Kidney epithelial cell (primary cell): Measurements from ENCODE around the gene RHBDF2. TPM values are rescaled to one million over a fixed set of nuclear protein-coding genes. Genes with fewer than 3 reads are reported as not detected.
"Not testable (repeated sequence)": the region's sequence is repeated elsewhere in the genome, so short reads cannot be mapped to it uniquely, and the experiment has no call there.

Source experiments
- DNase-seq: peaks from one replicate; pipeline ENCODE4 v3.0.0-alpha.2; 2010; ENCODE audit warnings: low read depth
- H3K27me3 ChIP-seq: 2 replicates; pipeline ENCODE4 v1.6.0; 2011; ENCODE audit warnings: low read length; ENCODE audit not compliant: control insufficient read depth, insufficient read depth
- H3K36me3 ChIP-seq: 2 replicates; pipeline ENCODE4 v1.5.1; 2011; ENCODE audit warnings: low read length; ENCODE audit not compliant: control insufficient read depth, insufficient read depth
- H3K4me3 ChIP-seq: 2 replicates; pipeline ENCODE4 v1.5.1; 2011; ENCODE audit warnings: low read depth, mild to moderate bottlenecking, control low read depth, low read length
- total RNA-seq: library from RNA; depleted of rRNA; stranded (reverse); fragments of >200 nt; gene quantifications from 2 replicates; pipeline ENCODE4 v1.2.3, GENCODE V29; 2015
- TF ChIP-seq, protein P1 (sequence below): IDR thresholded peaks from 2 replicates; pipeline ENCODE4 v1.5.1; 2011; ENCODE audit warnings: mild to moderate bottlenecking, moderate library complexity, low read length, control low read depth, inconsistent platforms; ENCODE audit not compliant: insufficient read depth, poor library complexity, severe bottlenecking

RHBDF2 gene
- total RNA-seq, 1 donor from 2014 or later, result 101 TPM

DNA sequence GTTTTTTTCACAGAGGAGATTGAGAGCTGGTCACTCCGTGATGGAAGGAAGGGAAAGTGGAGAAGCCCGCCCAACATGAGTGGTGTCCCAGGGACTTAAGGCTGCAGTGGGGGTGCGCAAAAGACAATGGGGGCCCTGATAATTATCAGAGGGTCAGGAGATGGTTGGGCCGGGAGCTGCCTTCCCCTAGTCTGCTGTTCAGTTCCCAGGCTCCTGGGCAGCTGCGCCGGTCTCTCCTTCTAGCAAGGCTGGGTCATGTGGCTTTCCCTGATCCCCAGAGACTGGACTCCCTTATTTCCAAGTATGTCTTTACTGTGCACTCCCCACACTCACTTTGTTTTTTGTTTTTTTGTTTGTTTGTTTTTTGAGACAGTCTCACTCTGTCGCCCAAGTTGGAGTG is 20.0 kb upstream of the RHBDF2 start:
- no peak overlapping the region for H3K4me3 ChIP-seq
- no peaks in the 10 kb centered on the region for H3K27me3 ChIP-seq
- no peaks in the 10 kb centered on the region for H3K36me3 ChIP-seq
- TF ChIP-seq, protein P1, sequence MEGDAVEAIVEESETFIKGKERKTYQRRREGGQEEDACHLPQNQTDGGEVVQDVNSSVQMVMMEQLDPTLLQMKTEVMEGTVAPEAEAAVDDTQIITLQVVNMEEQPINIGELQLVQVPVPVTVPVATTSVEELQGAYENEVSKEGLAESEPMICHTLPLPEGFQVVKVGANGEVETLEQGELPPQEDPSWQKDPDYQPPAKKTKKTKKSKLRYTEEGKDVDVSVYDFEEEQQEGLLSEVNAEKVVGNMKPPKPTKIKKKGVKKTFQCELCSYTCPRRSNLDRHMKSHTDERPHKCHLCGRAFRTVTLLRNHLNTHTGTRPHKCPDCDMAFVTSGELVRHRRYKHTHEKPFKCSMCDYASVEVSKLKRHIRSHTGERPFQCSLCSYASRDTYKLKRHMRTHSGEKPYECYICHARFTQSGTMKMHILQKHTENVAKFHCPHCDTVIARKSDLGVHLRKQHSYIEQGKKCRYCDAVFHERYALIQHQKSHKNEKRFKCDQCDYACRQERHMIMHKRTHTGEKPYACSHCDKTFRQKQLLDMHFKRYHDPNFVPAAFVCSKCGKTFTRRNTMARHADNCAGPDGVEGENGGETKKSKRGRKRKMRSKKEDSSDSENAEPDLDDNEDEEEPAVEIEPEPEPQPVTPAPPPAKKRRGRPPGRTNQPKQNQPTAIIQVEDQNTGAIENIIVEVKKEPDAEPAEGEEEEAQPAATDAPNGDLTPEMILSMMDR, result no peak
- DNase-seq, result no peak

DNA sequence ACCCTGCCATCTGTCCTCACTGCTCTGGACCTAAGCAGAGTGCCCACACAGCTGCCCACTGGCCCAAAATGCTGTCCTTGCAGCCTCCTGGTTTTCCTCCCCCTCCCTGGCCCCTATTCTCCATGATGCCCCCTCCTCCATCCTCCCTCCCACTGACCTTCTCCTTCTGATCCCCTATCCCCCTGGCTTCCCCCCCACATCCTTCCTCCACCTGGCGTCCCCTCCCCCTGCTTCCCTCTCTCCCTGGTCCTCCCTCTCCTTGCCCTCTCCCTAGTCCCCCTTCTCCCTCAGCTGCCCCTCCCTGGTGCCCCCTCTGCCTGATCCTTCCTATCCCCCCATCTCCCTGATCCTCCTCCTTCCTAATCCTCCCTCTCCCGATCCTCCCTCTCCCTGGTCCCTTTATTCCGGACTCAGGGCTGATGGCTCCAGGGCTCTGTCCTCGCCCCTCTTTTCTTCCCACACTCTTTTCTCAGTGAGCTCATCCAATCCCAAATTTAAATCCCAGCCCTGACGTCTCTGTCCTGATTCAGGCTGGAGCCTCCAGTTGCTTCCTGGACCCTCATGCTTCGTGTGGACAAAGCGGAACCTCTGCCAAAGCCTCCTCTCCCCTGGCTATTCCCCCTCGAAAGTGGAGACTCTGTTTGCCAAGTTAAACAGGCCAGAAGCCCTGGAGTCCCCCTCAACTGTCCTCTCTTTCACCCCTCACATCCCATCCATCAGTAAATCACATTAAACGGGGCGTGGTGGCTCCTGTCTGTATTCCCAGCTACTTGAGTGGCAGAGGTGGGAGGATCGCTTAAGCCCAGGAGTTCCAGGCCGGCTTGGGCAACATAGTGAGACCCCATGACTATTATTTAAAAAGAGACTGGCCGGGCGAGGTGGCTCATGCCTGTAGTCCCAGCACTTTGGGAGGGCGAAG is 18.1 kb upstream of the RHBDF2 start:
- TF ChIP-seq, protein P1, result no peak
- DNase-seq, result no peak
- Histone ChIP-seq H3K36me3 (no peaks in the 10 kb centered on the region), H3K27me3 (no peaks in the 10 kb centered on the region), H3K4me3 (no peak overlapping the region)

- H3K4me3 ChIP-seq, result no peak overlapping the region
- DNase-seq, result no peak
- TF ChIP-seq, protein P1, result peak; percentile 56
- no peaks in the 10 kb centered on the region for H3K27me3 ChIP-seq
- no peaks in the 10 kb centered on the region for H3K36me3 ChIP-seq
Observed at GRCh38 chr17:76517638-76518038, 16.4 kb upstream of the RHBDF2 start.

- H3K36me3 ChIP-seq, result no peaks in the 10 kb centered on the region
- DNase-seq, result peak; percentile 73
- no peak overlapping the region for H3K4me3 ChIP-seq
- TF ChIP-seq, protein P1, result no peak
- H3K27me3 ChIP-seq, result no peaks in the 10 kb centered on the region
Observed at GRCh38 chr17:76515274-76515949, 14.2 kb upstream of the RHBDF2 start.

DNA sequence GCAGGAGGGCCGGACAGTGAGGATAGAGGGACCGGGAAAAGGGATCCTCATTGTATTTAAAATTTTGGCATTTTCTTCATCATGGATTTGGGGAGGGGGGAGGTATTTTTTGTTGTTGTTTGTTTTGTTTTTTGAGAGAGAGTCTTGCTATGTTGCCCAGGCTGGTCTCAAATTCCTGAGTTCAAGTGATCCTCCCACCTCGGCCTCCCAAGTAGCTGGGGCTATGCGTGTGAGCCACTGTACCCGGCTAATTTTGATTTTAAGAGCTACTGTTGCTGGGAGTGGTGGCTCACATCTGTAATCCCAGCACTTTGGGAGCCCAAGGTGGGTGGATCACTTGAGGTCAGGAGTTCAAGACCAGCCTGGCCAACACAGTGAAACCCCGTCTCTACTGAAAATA is 13.1 kb upstream of the RHBDF2 start:
- DNase-seq, H3K27me3 ChIP-seq, H3K4me3 ChIP-seq, H3K36me3 ChIP-seq: not testable (repeated sequence)

- H3K27me3 ChIP-seq, result no peaks in the 10 kb centered on the region
- no peak for DNase-seq
- H3K4me3 ChIP-seq, result no peak overlapping the region
- H3K36me3 ChIP-seq, result no peaks in the 10 kb centered on the region
- TF ChIP-seq, protein P1, result no peak
Observed at GRCh38 chr17:76513306-76513692, 12.1 kb upstream of the RHBDF2 start.
